HG02885 (cell line): ENCODE data around the gene RAD54L.
A peak's percentile ranks its signal among the peaks of the same experiment; 100 is the strongest.

Experiments
- ATAC-seq: cut with Tn5 transposase; IDR thresholded peaks from one replicate; pipeline ENCODE4 v1.9.1; 2021; ENCODE audit warnings: mild to moderate bottlenecking; ENCODE audit not compliant: unreplicated experiment, poor library complexity

Gene RAD54L

DNA sequence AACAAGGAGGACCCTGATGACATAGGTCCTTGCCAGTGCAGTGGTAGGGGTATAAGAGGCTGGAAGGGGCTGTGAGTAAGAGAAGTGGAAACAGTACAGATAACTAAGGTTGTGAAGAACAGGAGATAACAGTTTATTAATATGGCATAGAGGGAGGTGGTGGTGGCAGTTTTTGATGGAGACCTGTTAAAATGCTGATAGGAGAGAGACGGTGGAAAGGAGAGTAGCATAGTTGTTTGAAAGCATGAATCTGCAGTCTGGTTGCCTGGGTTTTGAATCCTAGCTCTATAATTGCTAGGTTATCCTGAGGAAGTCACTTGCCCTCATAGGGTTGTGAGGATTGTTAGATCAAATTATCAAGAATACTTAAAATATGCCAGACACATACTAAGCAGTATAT lies 36.5 kb downstream of the RAD54L start:
- ATAC-seq, result no peak

DNA sequence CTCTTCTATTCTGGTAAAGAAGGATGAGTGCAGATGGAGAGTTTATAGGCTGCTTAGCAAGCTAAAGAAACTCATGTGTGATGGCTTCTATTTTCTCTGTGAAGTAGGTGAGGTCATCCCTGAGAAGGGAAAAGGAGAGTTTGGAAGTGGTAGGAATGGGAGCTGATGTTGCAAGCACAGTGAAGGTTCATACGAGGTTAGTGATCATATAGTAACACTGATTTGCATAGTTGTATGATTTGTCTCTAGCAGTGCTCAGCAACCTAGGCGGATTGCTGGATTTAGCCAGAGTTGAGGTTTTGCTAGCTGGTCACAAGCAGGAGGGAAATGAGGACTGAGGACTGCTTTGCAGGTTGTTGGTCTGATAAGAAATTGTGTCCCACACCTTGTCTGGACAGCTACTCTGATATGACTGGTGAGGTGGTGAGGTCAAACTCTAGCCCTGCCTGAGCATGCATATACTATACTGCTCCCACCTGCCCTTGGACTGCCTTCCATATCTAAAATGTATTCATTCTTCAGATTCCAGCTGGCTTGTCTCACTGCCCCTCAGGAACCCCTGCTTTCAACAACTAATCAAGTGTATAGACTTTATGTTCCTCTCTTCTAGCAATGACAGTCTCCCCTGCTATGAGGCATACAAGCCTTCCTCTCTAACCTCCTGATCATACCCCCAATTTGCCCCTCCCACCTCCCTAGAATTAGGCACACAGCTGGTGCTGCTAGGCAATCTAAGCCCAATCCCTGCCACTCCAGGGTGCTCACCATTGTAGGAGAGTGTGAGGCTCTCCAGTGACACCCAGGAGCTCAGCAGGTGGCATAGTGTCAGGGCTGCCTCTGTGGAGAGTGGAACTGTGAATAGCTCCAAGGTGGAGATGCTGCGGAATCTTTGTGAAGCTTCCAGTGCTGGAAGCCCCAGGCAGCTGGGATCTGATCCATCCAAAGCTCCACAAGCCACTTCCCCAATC lies 37.3 kb downstream of the RAD54L start:
- ATAC-seq, result no peak

DNA sequence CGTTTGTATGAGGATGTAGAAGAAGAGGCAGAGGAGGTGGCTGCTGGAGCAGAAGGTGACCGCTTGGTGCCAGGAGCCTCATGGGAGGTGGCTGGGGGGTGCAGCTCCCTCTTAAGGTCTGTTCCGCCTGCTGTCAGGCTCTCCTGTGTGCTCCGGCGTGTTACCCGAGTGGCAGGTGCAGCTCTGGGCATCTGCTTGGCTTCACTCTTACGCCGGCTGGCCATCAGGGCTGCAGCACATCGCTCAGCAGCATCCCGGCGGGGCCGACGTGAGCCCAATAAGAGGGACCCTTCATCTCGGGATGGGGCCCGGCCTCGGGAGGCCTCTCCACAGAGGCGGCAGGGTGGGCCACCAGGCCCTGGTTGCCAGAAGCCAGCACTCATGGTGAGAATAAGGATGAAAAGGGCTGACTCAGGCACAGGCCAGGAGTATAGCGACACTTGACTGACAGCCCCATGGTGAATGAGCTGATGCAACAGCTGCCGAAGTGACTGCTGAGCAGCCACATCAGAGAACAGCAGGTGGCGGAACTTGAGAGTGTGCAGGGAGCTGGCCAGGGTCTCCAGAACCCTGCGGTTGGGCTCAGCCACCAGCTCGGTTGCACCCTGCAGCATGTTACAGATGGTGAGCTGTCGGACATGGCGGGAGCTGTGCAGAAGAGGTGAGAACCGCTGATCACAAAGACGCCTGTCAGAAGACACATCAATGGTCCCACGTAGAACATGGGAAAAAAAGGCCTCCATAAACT lies 38.3 kb downstream of the RAD54L start:
- ATAC-seq, result no peak

- no peak for ATAC-seq
Measured at GRCh38 chr1:46288485-46289133, 41.0 kb downstream of the RAD54L start.

- no peak for ATAC-seq
Measured at GRCh38 chr1:46289134-46289494, 41.6 kb downstream of the RAD54L start.

DNA sequence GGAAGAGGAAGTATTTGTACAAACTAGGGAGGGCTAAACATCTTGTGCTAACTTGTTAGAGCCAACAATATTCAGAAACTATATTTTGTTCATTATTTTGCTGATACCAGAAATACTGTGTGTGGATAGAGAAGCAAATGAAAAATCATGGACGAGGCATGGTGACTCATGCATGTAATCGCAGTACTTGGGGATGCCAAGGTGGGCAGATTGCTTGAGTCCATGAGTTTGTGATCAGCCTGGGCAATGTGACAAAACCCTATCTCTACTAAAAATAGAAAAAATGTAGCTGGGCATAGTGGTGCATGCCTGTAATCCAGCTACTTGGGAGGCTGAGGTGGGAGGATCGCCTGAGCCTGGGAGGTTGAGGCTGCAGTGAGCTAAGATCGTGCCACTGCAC lies 42.4 kb downstream of the RAD54L start:
- no peak for ATAC-seq

DNA sequence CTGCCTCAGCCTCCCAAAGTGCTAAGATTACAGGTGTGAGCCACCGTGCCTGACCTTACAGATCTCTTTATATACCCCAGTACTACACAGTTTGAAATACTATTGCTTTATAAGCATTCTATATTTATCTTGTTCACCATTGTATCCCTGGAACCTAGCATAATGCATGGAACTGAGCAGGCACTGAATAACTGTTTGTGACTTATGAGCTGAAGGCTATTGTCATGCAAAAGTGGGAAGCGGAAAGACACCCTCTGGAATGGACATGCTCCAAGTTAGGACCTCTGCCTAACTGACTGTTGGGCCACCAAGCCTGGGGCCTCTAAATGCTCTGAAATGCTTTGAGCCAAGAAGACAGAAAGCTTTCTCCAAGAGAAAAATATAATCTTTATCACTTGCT lies 47.7 kb downstream of the RAD54L start:
- no peak for ATAC-seq

GRCh38 chr1:46298387-46298786 lies 50.8 kb downstream of the RAD54L start:
- no peak for ATAC-seq

DNA sequence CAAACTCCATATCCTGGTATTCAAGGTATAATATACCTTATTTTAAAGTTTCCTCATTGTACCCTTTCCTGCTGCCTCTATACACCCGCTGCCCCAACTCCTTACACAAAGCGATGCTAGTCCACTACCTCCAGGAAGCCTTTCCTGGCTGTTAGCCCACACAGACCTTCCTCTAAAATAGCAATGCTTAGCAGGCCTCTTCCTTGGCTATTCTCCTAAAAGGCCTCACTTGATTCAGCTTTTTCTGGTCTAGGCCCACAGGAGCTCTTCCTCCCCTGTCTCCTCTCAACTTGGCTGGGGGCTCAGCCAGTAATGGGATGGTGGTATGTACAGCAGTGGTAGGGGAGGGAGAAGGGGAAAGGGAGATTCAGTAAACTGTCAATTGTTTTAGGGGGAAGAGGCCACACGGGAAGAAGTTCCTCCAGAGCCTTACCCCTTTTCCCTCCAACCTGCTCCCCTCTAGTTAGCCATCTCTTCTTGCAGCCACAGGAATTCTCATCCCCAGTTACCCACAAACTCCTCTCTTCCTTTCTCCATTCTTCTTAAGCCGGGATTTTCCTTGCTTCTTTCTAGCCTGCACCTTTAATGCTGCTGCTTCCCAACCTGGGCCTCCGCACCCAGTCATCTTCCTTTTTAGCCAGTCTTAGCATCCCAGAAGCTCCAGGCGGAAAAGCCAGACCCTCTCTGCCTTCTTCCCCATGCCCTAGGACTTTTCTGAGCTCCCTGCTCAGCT lies 53.3 kb downstream of the RAD54L start:
- no peak for ATAC-seq

DNA sequence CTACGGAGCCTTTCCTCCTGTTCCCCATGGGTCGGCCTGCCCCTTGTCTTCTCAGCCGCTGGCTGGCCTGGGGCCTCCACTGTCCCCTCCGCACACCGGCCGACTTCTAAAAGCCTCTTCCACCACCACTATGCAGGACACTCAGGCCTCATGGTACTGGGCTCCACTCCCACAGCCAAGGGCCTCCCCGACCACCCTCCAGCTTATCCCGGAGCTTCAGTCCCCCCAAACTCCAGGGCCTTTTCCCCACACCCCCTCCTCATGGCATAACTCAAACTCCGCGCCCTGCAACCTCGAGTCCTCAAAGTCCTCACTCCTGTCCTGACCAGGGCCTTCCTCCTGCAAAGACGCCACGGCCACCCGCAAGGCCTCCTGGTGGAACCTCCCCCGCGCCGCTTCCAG lies 53.8 kb downstream of the RAD54L start:
- ATAC-seq, result no peak

- peak; percentile 30 for ATAC-seq
Measured at GRCh38 chr1:46301808-46302640, 54.5 kb downstream of the RAD54L start.

DNA sequence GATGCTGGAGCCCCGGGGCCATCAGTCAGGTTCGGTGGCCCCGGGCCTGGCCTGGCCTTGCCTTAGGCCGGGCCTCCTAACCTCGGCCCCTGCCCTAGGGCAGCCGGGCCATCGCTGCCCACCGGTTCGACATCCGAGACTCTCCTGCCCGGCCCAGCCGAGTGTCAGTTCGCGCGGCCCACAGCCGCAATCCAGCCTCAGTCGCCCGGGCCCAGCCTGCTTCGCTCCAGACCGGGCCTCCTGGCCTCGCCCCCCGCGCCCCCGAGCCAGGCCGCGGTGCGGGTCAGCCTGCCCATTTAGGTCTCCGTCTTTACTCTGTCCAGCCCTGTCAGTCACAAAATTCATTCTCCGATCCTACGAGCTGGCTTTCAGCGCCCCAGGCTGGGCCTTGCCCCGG lies 55.1 kb downstream of the RAD54L start:
- peak; percentile 13 for ATAC-seq

DNA sequence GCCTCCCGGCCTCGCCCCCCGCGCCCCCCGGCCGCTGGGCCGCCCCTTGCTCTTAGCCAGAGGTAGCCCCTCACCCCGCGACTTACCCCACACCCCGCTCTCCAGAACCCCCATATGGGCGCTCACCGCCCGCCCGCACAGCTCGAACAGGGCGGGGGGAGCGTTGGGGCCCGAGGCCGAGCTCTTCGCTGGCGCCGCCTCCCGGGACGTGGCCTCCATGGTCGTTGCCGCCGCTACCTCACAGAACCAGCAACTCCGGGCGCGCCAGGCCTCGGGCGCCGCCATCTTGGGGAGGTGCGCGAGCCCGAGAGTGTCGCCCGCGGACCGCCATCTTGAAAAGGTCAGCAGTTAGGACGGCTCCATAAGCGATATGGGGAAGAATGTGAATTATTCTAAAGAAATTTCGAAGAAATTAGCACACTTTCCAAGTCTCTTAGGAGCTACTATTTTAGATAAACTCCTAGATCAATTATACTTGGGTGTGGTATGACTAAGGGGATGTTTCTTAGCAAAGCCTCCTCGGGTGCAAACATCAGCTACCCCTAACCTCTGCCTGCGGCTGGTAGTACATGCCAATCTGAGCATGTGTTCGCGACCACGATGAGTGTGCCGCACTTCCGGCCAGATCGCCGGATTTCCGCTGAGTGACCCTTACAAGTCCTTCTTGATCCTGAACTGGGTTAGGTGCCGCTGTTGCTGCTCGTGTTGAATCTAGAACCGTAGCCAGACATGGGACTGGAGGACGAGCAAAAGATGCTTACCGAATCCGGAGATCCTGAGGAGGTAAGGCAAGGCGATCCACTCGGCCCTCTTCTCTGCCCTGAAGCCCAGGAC lies 55.7 kb downstream of the RAD54L start, which contains the start of the genes LRRC41 and UQCRH:
TSS of gene LRRC41 (minus strand) at position 579 of the 834 bp plus-strand sequence. CDS start at position 285, 294 bp downstream.
TSS of gene UQCRH (plus strand) at position 661 of the 834 bp plus-strand sequence. CDS start at position 730, 69 bp downstream.
- ATAC-seq, result peak; percentile 78

GRCh38 chr1:46303872-46304326 lies 56.3 kb downstream of the RAD54L start:
- ATAC-seq, result no peak

- ATAC-seq, result no peak
Measured at GRCh38 chr1:46306159-46306530, 58.6 kb downstream of the RAD54L start.

- ATAC-seq, result no peak
Measured at GRCh38 chr1:46309401-46310159, 62.0 kb downstream of the RAD54L start.

DNA sequence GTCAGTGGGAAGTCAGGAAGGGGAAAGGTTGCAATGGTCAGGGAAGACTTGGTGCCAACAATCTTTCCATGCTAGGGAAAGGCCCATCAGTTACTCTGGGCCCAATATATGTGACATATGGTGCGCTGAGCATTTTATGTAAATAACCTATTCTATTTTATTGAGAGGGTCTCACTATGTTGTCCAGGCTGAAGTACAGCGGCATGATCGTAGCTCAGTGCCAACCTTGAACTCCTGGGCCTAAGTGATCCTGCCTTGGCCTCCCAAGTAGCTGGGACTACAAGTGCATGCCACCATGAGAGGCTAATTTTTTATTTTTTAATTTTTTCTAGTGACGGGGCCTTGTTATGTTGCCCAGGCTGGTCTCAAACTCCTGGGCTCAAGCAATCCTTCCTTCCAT lies 62.8 kb downstream of the RAD54L start:
- ATAC-seq, result no peak
